K562 (cell line): ENCODE data around the gene PLCD1. TPM values are rescaled to one million over a fixed set of nuclear protein-coding genes. Genes with fewer than 3 reads are reported as not detected.
A peak's percentile ranks its signal among the peaks of the same experiment; 100 is the strongest.

Experiments
- CBX1 ChIP-seq: sonication (generic); IDR thresholded peaks from 2 replicates; pipeline ENCODE4 v1.6.1; 2016; ENCODE audit warnings: antibody characterized with exemption, low read depth, mild to moderate bottlenecking
- CTCFL ChIP-seq: IDR thresholded peaks from 2 replicates; pipeline ENCODE4 v1.6.1; 2011; ENCODE audit warnings: borderline replicate concordance, low read depth, mild to moderate bottlenecking, moderate library complexity, low read length; ENCODE audit not compliant: insufficient read depth, poor library complexity, severe bottlenecking
- E2F5 ChIP-seq: sonication (generic); formaldehyde crosslinking; IDR thresholded peaks from 2 replicates; pipeline ENCODE4 v1.8.0; 2022; ENCODE audit warnings: mild to moderate bottlenecking, missing genetic modification reagents
- FOXP1 ChIP-seq: sonication (generic); formaldehyde crosslinking; IDR thresholded peaks from 2 replicates; pipeline ENCODE4 v1.8.0; 2022; ENCODE audit warnings: mild to moderate bottlenecking, missing genetic modification reagents
- HMG20B ChIP-seq: fragments of 250-450 bp; sonication (Bioruptor Pico); IDR thresholded peaks from 2 replicates; pipeline ENCODE4 v1.5.0; 2021; ENCODE audit warnings: mild to moderate bottlenecking
- MAFG ChIP-seq: fragments of 450-650 bp; conservative IDR thresholded peaks from 2 replicates; pipeline ENCODE4 v1.6.1; 2016; ENCODE audit warnings: missing genetic modification characterization, missing compliant biosample characterization
- MCM3 ChIP-seq: fragments of 450-650 bp; IDR thresholded peaks from 2 replicates; pipeline ENCODE4 v1.6.1; 2016
- MYBL2 ChIP-seq, 2 experiments: fragments of 450-650 bp in 1 of 2; sonication (generic) in 1 of 2; formaldehyde crosslinking in 1 of 2; IDR thresholded peaks; 2 replicates each; pipeline versions ENCODE4 v1.6.1 to v1.8.1; 2017 to 2022; ENCODE audit warnings: borderline replicate concordance in 1 of 2, inconsistent platforms in 1 of 2, low read depth in 1 of 2, mild to moderate bottlenecking in 1 of 2, missing genetic modification reagents in 1 of 2, moderate library complexity in 1 of 2
- MYNN ChIP-seq, 2 experiments: sonication (generic); formaldehyde crosslinking in 1 of 2; IDR thresholded peaks; 2 replicates each; pipeline versions ENCODE4 v1.5.0 to v1.6.1; 2016 to 2020; ENCODE audit warnings: antibody characterized with exemption in 1 of 2, missing genetic modification reagents in 1 of 2
- NCOA1 ChIP-seq: fragments of 450-650 bp; IDR thresholded peaks from 2 replicates; pipeline ENCODE4 v1.6.1; 2016; ENCODE audit warnings: low read depth
- PHB ChIP-seq: fragments of 250-450 bp; sonication (Bioruptor Pico); IDR thresholded peaks from 2 replicates; pipeline ENCODE4 v1.5.0; 2021
- PRPF4 ChIP-seq: fragments of 200-400 bp; formaldehyde crosslinking; IDR thresholded peaks from one replicate; pipeline ENCODE4 v1.6.1; 2017; ENCODE audit warnings: low read length, low read depth, mild to moderate bottlenecking; ENCODE audit not compliant: insufficient read depth, poor library complexity, severe bottlenecking
- PTRF ChIP-seq: fragments of 450-650 bp; IDR thresholded peaks from 2 replicates; pipeline ENCODE4 v1.6.1; 2016; ENCODE audit warnings: mild to moderate bottlenecking, missing genetic modification characterization, missing compliant biosample characterization
- SPI1 ChIP-seq: IDR thresholded peaks from 2 replicates; pipeline ENCODE4 v1.6.1; 2011; ENCODE audit warnings: low read depth, low read length, control low read depth, borderline replicate concordance
- TSHZ1 ChIP-seq: fragments of 250-450 bp; sonication (Bioruptor Pico); IDR thresholded peaks from 2 replicates; pipeline ENCODE4 v1.4.0; 2020; ENCODE audit warnings: mild to moderate bottlenecking, moderate library complexity
- ZFP91 ChIP-seq: sonication (generic); formaldehyde crosslinking; IDR thresholded peaks from 2 replicates; pipeline ENCODE4 v1.8.0; 2022; ENCODE audit warnings: mild to moderate bottlenecking, missing genetic modification reagents
- ZNF277 ChIP-seq: fragments of 250-450 bp; sonication (Bioruptor Pico); IDR thresholded peaks from 2 replicates; pipeline ENCODE4 v1.8.0; 2022; ENCODE audit warnings: inconsistent platforms, mild to moderate bottlenecking, moderate library complexity, borderline replicate concordance
- ZNF76 ChIP-seq: fragments of 250-450 bp; sonication (Bioruptor Pico); IDR thresholded peaks from 2 replicates; pipeline ENCODE4 v1.4.0; 2020; ENCODE audit warnings: mild to moderate bottlenecking, moderate library complexity, borderline replicate concordance
- ZNF830 ChIP-seq: fragments of 250-450 bp; sonication (Bioruptor Pico); IDR thresholded peaks from 2 replicates; pipeline ENCODE4 v1.5.0; 2021; ENCODE audit warnings: mild to moderate bottlenecking
- polyA plus RNA-seq, 8 experiments: library from polyadenylated mRNA; depleted of rRNA in 4 of 8; stranded (reverse) in 5 of 8; unstranded in 3 of 8; fragments of >200 nt; fragmentation: Nextera tagmentation in 2 of 8; fragmentation: Illumina TruSeq in 1 of 8; extraction: Ambion mirVana in 2 of 8; extraction: Trizol in 1 of 8; gene quantifications; 2 replicates each; pipeline versions ENCODE4 v1.2.1 to v1.2.3, GENCODE V29; 2011 to 2014; ENCODE audit warnings: inconsistent platforms in 1 of 8, missing spikeins in 1 of 8
- total RNA-seq, 7 experiments: library from RNA; depleted of rRNA in 6 of 7; stranded (reverse); fragments of >200 nt in 6 of 7; fragmentation: Illumina TruSeq in 2 of 7; extraction: Trizol in 2 of 7; gene quantifications; 2 replicates each; pipeline versions ENCODE4 v1.2.1 to v1.2.3, GENCODE V29; 2011 to 2021; ENCODE audit warnings: low replicate concordance in 1 of 7

The PLCD1 gene
- total and polyA plus RNA-seq, 9 of the 15 experiments (the other 6 are each of a cell fraction or from before 2014, with no cell fraction given) = 5.4 to 209 (median 116) TPM

- 0 out of 2 replicates have a peak, but pooled peaks have one; percentile 24 for TF ChIP-seq FOXP1
- TF ChIP-seq NCOA1 = no peak
- peak; percentile 55; the same call in 1 of the 2 replicates for TF ChIP-seq ZFP91 (CRISPR knock-in tag)
- TF ChIP-seq MAFG (tag) = no peak
- TF ChIP-seq CTCFL = no peak
- TF ChIP-seq ZNF830 (CRISPR knock-in tag) = no peak
- no peak for TF ChIP-seq MYBL2 (IDR thresholded peaks at IDR 0.05; ENCODE audit: low read depth)
- no peak for TF ChIP-seq MYBL2 (CRISPR knock-in tag; IDR thresholded peaks at IDR 0.05; ENCODE audit: borderline replicate concordance)
- TF ChIP-seq ZNF277 = no peak
- no peak for TF ChIP-seq CBX1
- TF ChIP-seq HMG20B (CRISPR knock-in tag) = no peak
- no peak for TF ChIP-seq ZNF76
- no peak for TF ChIP-seq MCM3
- 0 out of 2 replicates have a peak, but pooled peaks have one; percentile 6 for TF ChIP-seq PTRF (tag)
- no peak for TF ChIP-seq E2F5
- TF ChIP-seq SPI1 = no peak
- TF ChIP-seq PRPF4 = no peak
- no peak for TF ChIP-seq PHB (CRISPR knock-in tag)
- TF ChIP-seq TSHZ1 (CRISPR knock-in tag) = no peak
- TF ChIP-seq MYNN (IDR thresholded peaks at IDR 0.05) = 0 out of 2 replicates have a peak, but pooled peaks have one; percentile 20
- no peak for TF ChIP-seq MYNN (CRISPR knock-in tag; IDR thresholded peaks at IDR 0.05)
Observed at GRCh38 chr3:37987751-37988179, 41.7 kb downstream of the PLCD1 start (continued).
